ENCODE results near the gene BRWD1.
A peak's percentile ranks its signal among the peaks of the same experiment; 100 is the strongest.

BRWD1 gene

DNA sequence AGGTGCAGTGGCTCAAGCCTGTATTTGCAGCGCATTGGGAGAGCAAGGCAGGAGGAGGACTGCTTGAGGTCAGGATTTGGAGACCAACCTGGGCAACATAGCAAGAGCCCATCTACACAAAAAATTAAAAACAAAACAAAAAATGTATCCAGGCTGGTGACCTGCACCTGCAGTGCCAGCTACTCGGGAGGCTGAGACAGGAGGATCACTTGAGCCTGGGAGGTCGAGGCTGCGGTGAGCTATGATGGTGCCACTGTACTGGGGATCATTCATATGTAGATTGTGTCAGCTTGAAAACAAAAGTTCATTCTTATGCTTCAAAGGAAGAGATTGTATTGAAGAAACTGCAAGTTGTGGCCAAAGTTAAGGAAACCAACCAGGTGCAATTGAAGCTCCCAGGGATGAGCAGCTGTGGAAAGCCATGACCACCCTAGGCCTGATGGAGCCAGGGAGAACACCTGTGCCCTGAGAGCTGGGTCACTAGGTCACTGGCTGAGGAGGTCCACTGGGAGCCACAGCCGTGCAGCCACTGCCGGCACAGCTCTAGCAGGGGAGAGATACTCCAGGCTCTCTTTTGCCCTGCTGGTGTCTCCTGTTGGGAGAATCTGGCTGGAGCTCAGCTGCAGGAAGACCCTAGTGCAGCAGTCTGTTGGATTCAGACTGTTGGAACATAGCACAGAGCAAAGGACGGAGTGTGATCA is 13.3 kb upstream of the BRWD1 start:
- no peak for DNase-seq

DNA sequence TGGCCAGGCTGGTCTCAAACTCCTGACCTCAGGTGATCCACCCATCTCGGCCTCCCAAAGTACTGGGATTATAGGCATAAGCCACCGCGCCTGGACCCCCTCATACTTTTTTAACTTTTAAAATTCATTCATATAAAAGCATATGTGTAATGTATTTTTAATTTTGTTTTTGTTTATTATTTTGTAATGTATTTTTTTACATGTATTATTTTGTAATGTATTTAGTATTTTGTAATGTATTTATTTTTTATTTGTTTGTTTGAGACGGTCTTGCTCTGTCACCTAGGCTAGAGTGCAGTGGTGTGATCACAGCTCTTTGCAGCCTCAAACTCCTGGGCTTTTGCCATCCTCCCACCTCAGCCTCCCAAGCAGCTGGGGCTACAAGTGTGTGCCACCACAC is 12.0 kb upstream of the BRWD1 start:
- DNase-seq = no peak

GRCh38 chr21:39321424-39321823 is 8.0 kb upstream of the BRWD1 start:
- no peak for DNase-seq

DNA sequence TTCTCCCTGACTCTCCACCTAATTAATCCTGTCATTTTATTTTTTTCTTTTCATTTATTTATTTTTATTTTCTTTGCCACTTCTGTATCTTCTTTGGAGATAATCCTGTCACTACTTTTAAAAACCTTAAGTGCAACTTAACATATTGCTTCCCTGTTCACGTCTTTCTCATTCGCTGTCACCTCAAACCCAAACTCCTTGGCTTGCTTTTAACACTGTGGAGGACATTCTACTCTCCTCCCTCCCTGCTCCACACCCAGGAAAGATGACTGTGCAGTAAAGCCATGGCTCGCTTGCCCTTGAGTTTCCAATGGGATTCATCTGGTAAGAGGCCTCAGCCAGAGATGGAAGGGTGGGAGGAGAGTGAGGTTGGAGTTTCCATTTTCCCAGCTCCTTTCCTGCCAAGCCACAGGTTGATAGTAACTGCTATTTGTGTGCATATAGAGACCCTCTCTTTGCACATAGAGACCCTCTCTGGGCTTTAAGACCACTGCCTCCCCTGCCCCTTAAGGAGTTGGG is 6.4 kb upstream of the BRWD1 start:
- DNase-seq = no peak

GRCh38 chr21:39319251-39319756 is 5.9 kb upstream of the BRWD1 start:
- peak; percentile 15 for DNase-seq

GRCh38 chr21:39318091-39318959 is 4.9 kb upstream of the BRWD1 start:
- no peak for DNase-seq

GRCh38 chr21:39317134-39318090 is 4.0 kb upstream of the BRWD1 start:
- DNase-seq = no peak

DNA sequence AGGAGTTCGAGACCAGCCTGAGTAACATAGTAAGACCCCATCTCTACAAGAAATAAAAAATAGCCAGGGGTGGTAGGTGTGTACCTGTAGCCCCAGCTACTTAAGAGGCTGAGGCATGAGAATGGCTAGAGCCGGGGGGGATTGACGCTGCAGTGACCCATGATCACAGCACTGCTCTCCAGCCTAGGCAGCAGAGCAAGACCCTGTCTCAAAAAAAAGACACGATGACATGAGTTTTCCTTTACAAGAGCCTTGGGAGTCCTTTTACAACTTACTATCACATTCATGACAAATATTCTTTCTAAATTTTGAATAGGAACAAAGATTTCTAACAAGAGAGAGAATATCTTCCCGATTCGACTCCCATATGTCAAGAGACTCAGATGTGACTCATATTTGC is 3.3 kb upstream of the BRWD1 start:
- no peak for DNase-seq

- no peak for DNase-seq
Measured at GRCh38 chr21:39315603-39316445, 2.4 kb upstream of the BRWD1 start.

GRCh38 chr21:39314143-39315027 is 953 bp upstream of the BRWD1 start:
- peak; percentile 64 for DNase-seq

GRCh38 chr21:39313042-39313570 is 326 bp downstream of the BRWD1 start:
- DNase-seq = peak; percentile 48

DNA sequence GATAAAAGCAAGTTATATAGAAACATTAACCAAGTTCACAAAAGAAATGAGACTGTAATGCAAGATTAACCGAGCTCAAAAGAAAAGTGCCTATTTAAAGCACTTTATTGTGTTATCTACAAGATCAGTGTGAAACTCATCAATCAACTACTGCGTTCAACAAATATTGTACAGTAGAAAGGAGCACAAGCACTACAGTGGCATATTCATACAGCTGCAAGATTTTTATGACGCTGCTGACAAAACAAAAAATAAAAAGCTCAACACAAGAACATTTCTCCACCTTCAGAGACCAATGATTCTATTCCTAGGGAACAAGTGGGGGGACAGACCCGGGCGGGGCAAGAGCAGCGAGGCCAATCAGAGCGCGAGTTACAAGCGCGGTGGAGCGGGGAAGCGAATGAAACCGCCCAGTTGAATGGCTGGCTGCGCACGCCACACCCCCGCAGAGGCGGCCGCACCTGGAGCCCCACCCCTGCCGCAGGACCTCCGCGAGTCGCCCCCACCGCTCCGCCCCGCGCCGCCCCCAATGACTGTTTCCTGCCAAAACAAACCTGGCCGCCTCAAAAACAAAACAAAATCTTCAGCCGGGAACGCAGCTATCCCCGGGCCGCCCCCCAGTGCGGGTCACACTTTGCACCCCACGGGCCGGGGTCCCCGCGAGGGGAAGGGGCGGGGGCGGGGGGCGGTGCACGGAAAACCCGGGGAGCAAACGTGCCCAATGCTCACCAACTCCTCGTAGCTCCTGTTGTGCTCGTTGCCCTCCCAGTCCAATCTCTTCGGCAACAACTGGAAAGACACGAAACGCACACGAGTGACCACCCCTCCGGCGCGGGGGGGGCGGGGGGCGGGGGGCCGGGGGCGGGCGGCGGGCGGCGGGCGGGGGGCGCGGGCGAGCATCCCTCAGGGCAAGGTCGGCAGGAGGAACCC is 1.1 kb downstream of the BRWD1 start:
- peak; percentile 86 for DNase-seq

- DNase-seq = no peak
Measured at GRCh38 chr21:39311164-39311563, 2.3 kb downstream of the BRWD1 start.

DNA sequence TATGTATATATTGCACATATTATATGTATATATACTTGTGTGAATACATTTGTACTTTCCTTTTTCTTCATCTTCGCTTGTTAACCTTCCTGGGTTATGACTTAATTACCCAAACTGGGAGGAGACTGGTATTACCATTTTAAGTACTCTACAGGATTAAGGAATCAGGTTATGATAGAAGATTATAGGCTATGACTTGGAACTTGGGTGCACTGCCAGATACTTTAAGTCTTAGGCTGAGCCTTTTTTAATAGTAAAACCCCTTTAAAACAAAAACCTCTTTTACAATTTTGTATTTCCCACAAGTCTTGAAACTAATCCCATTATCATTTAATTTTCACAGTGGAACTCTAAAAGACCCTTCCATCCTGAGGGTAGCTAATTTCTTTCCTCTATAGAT is 6.0 kb downstream of the BRWD1 start:
- no peak for DNase-seq

DNA sequence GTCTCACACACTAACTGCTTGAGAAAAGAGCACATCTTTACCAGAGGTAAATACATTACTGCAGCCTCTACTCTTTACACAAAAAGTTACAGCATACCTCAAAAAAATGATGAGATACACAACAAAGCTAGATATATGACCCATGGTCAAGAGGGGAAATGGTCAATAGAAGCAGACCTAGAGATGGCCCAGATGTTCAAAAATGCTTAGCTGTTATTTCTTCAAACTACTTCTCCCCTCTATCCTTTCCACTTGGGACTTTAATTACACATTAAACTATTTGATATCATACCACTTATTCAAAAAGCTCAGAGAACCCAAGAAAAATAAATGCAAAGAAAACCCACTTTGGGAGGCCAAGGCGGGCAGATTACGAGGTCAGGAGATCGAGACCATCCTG is 12.8 kb downstream of the BRWD1 start:
- no peak for DNase-seq

GRCh38 chr21:39296891-39297290 is 16.5 kb downstream of the BRWD1 start:
- no peak for DNase-seq

GRCh38 chr21:39288987-39289386 is 24.4 kb downstream of the BRWD1 start:
- no peak for DNase-seq

- DNase-seq = no peak
Measured at GRCh38 chr21:39282911-39283310, 30.5 kb downstream of the BRWD1 start.

GRCh38 chr21:39281853-39282252 is 31.6 kb downstream of the BRWD1 start:
- DNase-seq = no peak
